GM12801 (cell line): ENCODE data around the gene NOP16.

Experiments
- TF ChIP-seq, protein P1 (sequence below): IDR thresholded peaks from one replicate; pipeline ENCODE4 v1.5.1; 2011; ENCODE audit warnings: control low read depth; ENCODE audit not compliant: insufficient read length; ENCODE audit errors: extremely low read depth

Gene NOP16

DNA sequence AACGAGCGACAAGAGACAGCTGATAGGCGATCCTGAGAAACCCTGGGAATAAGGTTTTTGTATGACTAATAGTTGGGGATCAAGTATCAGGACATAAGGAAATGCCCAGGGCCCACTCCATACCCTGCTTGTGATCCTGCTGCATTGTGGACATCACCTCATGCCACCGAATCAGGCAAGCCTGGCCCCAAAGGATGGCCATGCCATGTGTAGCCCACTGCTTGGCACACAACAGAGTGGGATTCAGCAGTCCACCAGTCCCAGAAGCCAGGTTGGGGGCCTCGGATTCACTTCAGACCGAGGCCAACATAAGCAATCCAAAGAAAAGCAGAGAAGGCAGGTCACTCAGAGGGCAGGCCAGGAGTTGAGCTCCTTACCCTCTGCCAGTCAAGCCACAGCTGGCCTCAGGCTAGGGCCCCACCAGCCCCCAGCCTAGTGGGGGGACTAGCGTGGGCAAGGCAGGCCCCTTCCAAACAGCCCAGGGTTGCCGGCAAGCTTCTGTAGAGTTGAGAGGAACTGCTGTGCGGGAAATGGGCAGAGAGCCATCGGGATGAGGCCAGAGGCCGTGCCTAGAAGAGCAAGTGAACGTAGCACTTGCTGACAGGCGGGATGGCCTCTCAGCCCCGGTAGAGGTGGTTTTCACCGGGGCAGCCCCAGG lies 5.0 kb downstream of the NOP16 start:
- TF ChIP-seq, protein P1, sequence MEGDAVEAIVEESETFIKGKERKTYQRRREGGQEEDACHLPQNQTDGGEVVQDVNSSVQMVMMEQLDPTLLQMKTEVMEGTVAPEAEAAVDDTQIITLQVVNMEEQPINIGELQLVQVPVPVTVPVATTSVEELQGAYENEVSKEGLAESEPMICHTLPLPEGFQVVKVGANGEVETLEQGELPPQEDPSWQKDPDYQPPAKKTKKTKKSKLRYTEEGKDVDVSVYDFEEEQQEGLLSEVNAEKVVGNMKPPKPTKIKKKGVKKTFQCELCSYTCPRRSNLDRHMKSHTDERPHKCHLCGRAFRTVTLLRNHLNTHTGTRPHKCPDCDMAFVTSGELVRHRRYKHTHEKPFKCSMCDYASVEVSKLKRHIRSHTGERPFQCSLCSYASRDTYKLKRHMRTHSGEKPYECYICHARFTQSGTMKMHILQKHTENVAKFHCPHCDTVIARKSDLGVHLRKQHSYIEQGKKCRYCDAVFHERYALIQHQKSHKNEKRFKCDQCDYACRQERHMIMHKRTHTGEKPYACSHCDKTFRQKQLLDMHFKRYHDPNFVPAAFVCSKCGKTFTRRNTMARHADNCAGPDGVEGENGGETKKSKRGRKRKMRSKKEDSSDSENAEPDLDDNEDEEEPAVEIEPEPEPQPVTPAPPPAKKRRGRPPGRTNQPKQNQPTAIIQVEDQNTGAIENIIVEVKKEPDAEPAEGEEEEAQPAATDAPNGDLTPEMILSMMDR, result no peak

DNA sequence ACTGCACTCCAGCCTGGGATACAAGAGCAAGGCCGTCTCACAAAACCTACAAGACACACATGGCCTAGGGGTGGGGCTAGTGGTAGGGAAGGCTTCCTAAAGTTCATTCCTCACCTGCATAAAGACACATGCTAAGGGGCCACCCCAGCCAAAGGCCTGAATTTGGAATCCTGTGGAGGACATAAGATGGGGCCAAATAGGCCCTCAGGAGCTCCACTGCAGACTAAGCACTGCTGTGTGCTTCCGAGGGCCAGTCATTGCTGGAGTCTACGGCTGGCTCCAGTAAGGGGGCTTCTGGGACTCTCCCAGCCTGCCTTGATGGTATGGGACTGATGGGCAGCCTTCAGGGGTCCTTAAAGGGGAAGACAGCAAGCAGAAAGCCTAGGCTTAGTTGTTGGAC lies 5.7 kb downstream of the NOP16 start:
- TF ChIP-seq, protein P1, result no peak

DNA sequence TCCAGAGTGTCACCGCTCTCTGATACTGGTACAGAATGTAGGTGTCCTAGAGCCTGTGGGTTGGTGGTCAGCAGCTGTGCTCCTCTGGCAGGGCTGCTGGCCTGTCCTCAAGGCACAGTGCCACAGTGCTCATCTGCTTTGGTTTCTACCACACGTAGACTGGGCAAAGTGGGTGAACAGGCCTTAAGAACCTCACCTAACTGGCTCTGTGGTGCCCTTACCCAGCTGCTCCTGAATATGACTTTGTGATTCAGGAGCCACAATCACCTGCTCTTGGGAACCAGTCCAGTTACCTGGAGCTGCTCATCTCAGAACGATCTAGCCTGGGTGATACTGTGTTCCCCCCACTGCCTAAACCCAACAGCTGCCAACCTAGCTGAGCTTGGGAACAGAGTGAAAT lies 6.4 kb downstream of the NOP16 start:
- TF ChIP-seq, protein P1, result no peak

DNA sequence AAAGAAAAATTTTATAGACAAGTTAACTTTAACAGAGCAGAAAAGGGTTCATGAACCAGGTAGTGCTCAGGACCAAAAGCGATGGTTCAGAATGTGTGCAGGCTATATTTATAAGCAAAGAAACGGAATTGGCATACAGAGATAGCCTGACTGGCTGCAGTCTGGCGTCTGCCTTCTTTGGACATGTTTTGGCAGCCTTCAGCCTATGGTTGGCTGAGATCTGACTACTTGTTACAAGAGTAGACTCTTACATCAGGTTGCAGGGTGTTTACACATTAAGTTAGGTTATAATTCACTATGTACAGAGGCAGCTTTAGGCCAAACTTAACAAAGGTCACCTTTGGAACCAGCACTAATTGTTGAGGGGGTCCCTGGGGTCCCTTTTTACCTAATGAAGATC lies 7.0 kb downstream of the NOP16 start:
- TF ChIP-seq, protein P1, result no peak

DNA sequence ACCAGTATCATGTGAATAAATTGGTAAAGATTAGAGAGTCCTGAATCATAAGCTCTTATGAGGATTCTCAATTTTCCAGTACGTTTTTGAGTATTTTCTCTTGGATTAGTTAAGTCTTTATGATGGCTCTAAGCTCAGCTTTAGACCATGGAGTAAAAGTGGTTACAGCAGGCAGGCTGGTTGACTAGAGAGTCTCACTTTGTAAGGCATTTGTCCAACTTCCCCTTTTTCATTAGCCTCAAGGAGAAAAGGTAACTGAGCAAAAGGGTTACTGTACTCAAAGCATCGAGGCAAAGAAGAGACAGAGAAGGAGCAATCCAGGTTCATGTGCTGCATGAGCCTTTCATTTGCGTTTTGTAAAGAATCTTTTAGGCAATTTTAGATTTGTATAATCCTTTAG lies 8.5 kb downstream of the NOP16 start:
- TF ChIP-seq, protein P1, result no peak

DNA sequence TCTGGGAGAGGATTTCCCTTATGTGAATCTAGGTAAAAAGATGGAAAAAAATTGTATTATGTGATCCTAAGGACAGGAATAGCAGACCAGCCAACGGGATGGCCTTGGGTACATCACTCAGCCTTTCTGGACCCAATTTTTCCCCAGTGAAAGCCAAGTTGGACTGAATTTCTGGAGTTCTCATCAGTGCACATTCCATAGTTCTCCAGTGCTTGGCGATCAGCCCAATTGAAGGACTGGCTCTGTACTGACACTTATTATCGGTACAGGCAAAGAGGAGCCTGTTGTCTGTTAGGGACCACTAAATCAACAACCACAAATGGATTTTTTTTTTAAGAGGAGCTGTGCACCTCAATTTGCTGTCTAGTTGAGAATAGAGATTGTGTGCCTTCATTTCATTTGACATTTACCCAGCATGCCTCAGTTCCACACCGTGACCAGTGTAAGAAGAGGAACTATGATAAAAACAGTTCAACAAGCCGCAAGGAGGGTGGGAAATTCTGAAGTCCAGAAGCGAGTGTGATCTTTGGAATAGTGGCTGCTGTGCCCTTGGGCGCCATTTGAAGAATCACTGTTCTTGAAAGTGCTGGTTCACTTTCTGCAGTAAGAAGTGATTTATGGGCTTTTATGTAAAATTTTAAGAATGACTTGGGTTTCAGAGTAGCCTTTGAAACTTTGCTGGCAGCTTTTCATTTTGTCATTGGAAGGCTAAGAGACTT lies 15.1 kb downstream of the NOP16 start:
- TF ChIP-seq, protein P1, result no peak

DNA sequence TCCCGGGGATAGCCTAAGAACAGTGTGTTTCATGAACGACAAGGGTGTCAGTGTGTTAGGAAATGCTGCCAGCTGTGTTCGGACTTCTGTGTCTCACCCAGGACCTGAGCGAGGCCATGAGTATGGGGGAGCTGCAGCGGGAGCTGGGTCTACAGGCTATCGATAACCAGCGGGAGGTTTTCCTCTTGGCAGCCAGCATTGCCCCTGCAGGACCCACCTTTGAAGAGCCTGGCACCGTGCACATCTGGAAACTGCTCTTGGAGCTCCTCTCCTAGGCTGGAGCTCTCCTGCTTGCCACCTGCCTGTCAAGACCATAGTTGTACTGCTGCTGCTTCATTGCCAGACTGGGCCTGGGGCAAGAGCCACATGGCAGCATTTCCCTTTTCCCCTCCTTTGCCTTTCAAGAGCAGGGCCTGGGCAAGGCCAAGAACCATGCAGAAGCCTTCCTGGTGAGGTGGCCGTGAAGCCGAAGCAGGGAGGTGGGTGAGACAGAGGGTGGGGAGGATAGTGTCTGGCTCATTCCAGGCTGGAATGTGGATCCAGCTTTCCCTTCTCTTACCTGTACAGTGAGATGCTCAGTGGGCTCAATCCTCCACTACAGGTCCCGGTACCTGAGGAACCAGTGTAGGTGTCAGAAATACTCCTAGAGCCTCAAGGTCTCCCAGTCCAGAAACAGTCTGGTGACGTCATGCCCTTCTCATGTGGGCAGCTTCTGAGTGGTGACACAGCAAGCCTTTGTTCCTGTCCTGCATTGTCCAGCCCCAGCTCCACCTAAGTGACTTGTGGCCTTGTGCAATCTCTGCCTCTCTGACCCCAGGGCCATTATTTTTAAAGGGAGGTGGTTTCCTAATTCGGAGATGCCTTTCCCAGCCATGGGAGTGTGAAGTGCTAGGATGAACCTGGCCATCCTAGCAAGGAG lies 16.5 kb downstream of the NOP16 start:
- TF ChIP-seq, protein P1, result no peak
